KG1 (cell line): ENCODE data around the gene KRT6B.
"Not testable (repeated sequence)": the region's sequence is repeated elsewhere in the genome, so short reads cannot be mapped to it uniquely, and the experiment has no call there.

Experiments used
- DNase-seq: peaks from one replicate; lab custom pipeline; 2025; lab: John Stamatoyannopoulos, UW

Gene KRT6B

GRCh38 chr12:52469853-52470252, 17.9 kb upstream of the KRT6B start:
- no peak for DNase-seq

DNA sequence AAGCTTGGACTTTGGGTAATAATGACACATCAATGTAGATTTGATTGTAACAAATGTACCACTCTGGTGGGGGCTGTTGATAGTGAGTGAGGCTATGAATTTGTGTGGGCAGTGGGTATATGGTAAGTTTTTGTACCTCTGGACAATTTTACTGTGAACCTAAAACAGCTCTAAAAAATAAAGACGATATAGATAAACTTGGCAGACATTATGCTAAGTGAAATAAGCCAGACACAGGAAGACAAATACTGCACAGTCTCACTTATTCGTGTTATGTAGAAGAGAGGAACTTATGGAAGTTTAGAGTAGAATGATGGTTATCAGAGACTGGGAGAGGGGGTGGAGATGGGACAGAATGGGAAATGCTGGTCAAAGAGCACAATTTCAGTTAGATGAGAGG, 13.0 kb upstream of the KRT6B start:
- no peak for DNase-seq

- DNase-seq: no peak
Observed at GRCh38 chr12:52461693-52462092, 9.7 kb upstream of the KRT6B start.

DNA sequence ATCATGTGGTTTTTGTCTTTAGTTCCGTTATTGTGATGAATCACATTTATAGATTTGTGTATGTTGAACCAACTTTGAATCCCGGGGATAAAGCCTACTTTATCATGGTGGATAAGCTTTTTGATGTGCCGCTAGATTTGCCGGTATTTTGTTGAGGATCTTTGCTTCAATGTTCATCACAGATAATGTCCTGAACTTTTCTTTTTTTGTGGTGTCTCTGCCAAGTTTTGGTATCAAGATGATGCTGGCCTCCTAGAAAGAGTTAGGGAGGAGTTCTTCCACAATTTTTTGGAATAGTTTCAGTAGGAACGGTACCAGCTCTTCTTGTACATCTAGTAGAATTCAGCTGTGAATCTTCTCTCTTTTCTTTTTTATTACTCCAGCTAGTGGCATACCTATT, 6.9 kb upstream of the KRT6B start:
- no peak for DNase-seq

DNA sequence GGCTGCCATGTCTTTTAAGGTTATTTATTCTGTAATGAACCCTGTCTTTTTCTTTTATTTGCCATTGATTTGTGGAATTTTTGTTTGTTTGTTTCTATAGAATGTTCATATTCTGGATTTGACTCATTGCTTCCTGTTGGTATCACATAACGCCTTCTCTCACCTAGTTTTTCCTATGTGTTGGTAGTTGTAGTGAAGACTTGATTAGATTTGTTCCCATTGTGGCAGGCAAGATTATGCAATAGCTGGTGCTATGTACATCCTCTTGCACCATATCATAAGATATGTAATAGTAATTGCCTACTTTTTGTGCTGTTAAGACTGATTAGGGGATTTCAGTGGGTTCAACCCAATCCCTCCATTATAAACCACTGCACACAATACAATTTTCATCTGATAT, 3.9 kb upstream of the KRT6B start:
- DNase-seq: no peak

DNA sequence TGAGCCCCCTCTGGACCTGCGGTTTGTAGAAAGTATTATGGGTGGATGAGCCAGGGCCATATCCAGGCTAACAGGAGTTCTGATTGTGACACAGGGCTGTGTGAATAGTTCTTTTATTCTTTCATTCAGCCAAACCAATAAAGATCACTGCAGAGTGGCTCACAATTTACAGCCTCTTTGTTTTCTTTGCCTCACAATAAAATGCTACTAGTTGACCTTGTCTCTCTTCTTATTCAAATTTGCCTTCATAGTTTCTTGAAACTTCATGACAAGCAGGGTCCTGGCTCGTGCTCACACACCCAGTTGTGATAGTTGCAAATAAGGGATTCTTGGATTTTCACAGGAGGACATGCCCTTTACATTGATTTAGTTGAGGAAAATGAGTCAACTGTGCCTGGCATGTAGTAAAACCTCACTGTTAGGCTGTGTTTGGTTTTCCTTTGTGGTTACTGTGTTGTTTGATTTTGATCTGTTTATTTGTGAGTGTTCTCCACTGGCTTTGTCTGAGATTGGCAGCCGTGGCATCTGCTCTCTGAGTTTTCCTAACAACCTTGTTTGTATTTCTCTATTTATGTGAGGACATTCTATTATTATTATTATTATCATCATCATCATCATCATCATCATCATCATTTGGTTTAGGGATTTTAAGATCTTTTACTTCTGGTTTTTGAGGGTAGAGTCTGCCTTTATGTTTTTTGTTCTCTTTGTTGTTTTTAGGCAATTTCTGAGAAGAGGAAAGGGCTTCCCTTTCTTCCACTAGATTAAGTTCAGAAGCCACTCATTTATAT, 2.7 kb upstream of the KRT6B start:
- DNase-seq: no peak

DNA sequence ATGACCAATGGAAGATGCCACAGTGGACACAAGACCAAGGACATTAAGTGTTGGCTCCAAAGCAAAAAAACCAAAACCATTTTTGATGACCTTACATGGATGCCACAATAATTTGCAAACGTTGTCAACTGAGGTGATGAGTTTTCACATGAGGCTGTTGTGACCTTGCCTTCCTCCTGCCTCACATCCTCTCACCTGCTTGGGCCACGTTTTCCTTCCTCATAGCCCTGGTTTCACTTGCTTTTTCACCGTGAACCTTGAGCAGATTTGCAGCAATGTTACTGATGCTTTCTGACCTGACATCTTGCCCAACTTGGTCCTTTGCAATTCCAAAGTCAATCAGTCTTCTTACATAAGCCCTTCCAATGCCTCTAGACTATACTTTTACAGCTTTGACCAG, 3.7 kb downstream of the KRT6B start:
- DNase-seq: no peak

GRCh38 chr12:52447196-52447595, 4.8 kb downstream of the KRT6B start:
- not testable (repeated sequence) for DNase-seq

GRCh38 chr12:52446367-52447045, 5.4 kb downstream of the KRT6B start:
- DNase-seq: no peak

DNA sequence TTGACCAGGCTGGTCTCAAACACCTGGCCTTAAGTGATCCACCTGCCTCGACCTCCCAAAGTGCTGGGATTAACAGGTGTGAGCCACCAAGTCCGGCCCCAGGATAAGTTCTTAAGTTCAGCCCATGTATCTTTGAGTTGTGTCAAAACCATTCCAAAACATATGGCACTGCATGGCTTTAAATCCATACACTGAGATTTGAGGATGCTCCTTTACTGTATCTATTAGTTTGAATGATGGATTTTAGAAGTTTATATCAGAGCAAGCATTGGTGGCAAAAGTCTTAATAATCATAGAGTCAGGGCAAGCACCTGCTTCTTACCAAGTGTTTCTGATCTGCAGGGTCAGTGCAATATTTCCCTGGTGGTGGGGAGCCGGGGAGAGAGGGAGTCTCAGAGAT, 6.1 kb downstream of the KRT6B start:
- no peak for DNase-seq

GRCh38 chr12:52444647-52445595, 7.0 kb downstream of the KRT6B start:
- no peak for DNase-seq

DNA sequence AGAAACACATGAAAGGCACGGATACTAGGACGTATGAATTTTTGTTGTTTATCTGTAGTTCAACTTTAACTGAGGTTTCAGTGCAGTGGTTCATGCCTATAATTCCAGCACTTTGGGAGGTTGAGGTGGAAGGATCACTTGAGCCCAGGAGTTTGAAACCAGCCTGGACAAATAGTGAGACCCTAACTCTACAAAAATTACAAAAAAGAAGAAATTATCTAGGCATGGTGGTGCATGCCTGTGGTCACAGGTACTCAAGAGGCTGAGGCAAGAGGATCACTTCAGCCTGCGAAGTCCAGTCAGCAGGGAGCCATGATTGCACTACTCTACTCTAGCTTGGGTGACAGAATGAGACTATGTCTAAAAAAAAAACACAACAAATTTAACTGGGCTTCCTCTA, 8.0 kb downstream of the KRT6B start:
- no peak for DNase-seq

GRCh38 chr12:52442600-52443061, 9.3 kb downstream of the KRT6B start:
- no peak for DNase-seq

GRCh38 chr12:52441320-52441911, 10.5 kb downstream of the KRT6B start:
- DNase-seq: no peak

GRCh38 chr12:52440821-52441319, 11.1 kb downstream of the KRT6B start:
- no peak for DNase-seq

DNA sequence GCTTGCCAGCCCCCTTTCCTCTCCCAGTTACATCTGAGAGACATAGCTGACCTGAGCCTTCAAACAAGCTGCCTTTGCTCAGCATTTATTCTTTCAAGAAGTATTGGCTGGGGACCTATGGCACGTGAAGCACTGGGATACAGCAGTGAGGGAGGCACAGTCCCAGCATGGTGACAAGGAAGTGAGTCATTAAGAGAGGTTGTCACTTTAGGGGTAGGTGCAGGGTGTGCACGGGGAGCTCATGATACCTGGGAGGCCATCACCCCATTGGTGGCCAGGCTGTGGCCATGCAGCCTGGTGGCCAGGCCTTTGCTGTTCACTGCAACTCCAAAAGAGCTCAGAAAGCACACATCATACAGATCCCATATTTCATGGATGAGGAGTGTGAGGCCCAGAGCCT, 12.1 kb downstream of the KRT6B start:
- DNase-seq: no peak

DNA sequence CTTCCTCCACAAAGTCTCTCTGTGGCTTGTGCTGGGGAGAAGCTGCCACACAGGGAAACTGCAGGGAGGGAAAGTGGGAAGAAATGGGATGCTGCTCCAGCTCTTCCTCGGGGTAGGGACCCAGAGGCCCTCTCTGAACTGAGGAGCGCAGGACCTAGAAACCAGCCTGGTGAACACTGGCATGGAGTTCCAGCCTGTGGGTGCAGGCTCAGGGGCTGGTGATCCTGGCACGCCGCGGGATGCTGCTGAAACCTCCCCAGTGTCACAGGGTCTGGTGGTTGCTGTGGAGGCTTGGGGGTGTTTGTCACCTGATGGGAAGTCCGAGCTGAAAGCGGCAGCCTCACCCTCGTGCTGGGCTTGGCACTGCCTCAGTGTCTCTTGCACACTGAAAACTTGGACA, 12.5 kb downstream of the KRT6B start:
- DNase-seq: no peak

GRCh38 chr12:52438305-52439301, 13.3 kb downstream of the KRT6B start:
- DNase-seq: no peak

DNA sequence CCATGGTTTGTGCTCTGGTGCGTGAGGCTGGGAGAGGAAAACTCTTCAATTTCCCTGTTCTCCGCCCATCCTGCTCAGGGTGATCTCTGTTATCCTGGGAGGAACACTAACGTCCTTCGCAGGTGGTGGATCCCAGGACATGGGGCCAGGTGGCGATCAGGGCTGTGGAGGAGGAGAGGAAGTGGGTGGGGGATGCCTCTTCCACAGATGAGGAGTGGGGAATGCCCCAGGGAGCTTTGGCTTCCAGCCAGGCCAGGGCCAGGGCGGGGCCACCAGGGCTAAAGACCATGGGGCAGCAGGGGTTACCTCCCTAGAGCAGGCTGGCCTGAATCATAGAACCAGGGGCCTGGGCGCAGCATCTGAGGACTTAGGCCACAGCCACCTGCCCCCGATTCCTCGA, 14.4 kb downstream of the KRT6B start:
- no peak for DNase-seq

DNA sequence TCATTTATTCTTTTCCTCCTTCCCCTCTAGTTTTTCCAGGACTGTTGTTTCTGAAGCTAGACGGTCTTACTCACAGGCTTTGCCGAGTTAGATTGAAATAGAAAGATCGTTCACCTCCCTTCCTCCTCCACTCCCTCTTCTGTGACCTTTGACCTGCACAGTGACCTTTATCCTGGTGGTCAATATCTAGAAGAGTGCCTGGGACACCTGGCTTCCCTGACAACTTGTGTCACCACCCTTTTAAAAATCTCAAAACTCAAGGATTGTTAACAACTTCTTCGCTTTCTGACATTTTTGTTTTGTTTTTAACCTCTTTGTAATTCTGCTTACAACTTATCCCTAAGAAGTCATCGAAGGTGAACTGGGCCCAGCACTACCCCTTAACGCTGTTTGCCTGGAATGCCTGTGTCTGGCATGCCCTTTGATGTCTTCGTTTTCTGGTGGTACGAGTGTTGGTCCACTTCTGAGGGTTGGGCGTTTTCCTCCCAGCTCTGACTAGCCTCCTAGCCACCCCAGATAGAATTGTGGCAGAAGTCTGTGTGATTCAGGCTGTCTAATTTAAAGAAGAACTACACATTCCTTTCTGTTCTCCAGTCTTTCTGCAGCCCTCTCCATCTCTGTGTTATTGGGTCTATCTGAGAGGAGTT, 15.0 kb downstream of the KRT6B start:
- DNase-seq: no peak
